GM23338 (cell line): ENCODE measurements around the gene ZNF664. TPM values are rescaled to one million over a fixed set of nuclear protein-coding genes. Genes with fewer than 3 reads are reported as not detected.

ENCODE experiments used
- ATAC-seq: fragments of 200-7000 bp; cut with Tn5 transposase; 3 replicates; pipeline ENCODE4 v1.9.1; 2020
- DNase-seq: peaks from one replicate; pipeline ENCODE4 v3.0.0-alpha.2; 2015; ENCODE audit warnings: low spot score
- H2AFZ ChIP-seq: fragments of 200-600 bp; sonication (generic); 2 replicates; pipeline ENCODE4 v1.8.0; 2016; ENCODE audit warnings: antibody characterized with exemption, mild to moderate bottlenecking, moderate library complexity
- H3F3A ChIP-seq: fragments of 200-600 bp; sonication (generic); replicated peaks from 2 replicates; pipeline ENCODE4 v1.8.0; 2017; ENCODE audit warnings: antibody characterized with exemption, mixed run types, low read depth
- H3K27ac ChIP-seq: fragments of 200-600 bp; sonication (generic); 2 replicates; pipeline ENCODE4 v1.6.1; 2016; ENCODE audit warnings: low read depth
- H3K27me3 ChIP-seq: fragments of 200-600 bp; sonication (generic); 2 replicates; pipeline ENCODE4 v1.8.0; 2016; ENCODE audit warnings: mild to moderate bottlenecking, mixed run types, moderate library complexity; ENCODE audit not compliant: insufficient read depth
- H3K36me3 ChIP-seq: fragments of 200-600 bp; sonication (generic); 2 replicates; pipeline ENCODE4 v1.8.0; 2016; ENCODE audit warnings: mild to moderate bottlenecking; ENCODE audit not compliant: insufficient read depth
- H3K4me1 ChIP-seq: fragments of 200-600 bp; sonication (generic); 2 replicates; pipeline ENCODE4 v1.8.0; 2016; ENCODE audit warnings: mild to moderate bottlenecking, moderate library complexity; ENCODE audit not compliant: insufficient read depth
- H3K4me2 ChIP-seq: fragments of 200-600 bp; sonication (generic); 2 replicates; pipeline ENCODE4 v1.7.1; 2017; ENCODE audit warnings: mixed run types
- H3K4me3 ChIP-seq: fragments of 200-600 bp; sonication (generic); 2 replicates; pipeline ENCODE4 v1.6.1; 2016; ENCODE audit warnings: mixed run types
- H3K79me2 ChIP-seq: fragments of 200-600 bp; sonication (generic); replicated peaks from 2 replicates; pipeline ENCODE4 v1.8.0; 2017; ENCODE audit warnings: mild to moderate bottlenecking; ENCODE audit not compliant: insufficient read depth
- H3K9me2 ChIP-seq: fragments of 200-600 bp; sonication (generic); 2 replicates; pipeline ENCODE4 v1.8.0; 2017; ENCODE audit not compliant: insufficient read depth
- H4K20me1 ChIP-seq: fragments of 200-600 bp; sonication (generic); replicated peaks from 2 replicates; pipeline ENCODE4 v1.8.0; 2017; ENCODE audit warnings: mild to moderate bottlenecking; ENCODE audit not compliant: insufficient read depth
- H3K27ac Mint-ChIP-seq: 2 replicates; pipeline ENCODE4 v1.8.0; 2020; ENCODE audit warnings: inconsistent platforms, mild to moderate bottlenecking, moderate library complexity, mixed read lengths
- H3K27me3 Mint-ChIP-seq: 3 replicates; pipeline ENCODE4 v1.8.0; 2022; ENCODE audit warnings: low read depth, mild to moderate bottlenecking, moderate library complexity, mixed read lengths, inconsistent platforms; ENCODE audit not compliant: insufficient read depth, poor library complexity
- H3K36me3 Mint-ChIP-seq: 3 replicates; pipeline ENCODE4 v1.8.0; 2021; ENCODE audit warnings: low read depth, mild to moderate bottlenecking, inconsistent platforms, moderate library complexity, mixed read lengths
- H3K4me1 Mint-ChIP-seq: 3 replicates; pipeline ENCODE4 v1.8.0; 2020; ENCODE audit warnings: mild to moderate bottlenecking, inconsistent platforms, mixed read lengths
- H3K4me3 Mint-ChIP-seq: 3 replicates; pipeline ENCODE4 v1.8.0; 2021; ENCODE audit warnings: moderate library complexity, mild to moderate bottlenecking, inconsistent platforms, mixed read lengths
- H3K9me3 Mint-ChIP-seq: 3 replicates; pipeline ENCODE4 v1.8.0; 2020; ENCODE audit warnings: moderate library complexity, mild to moderate bottlenecking, inconsistent platforms, mixed read lengths
- CTCF ChIP-seq, 2 experiments: fragments of 200-600 bp in 1 of 2; sonication (generic) in 1 of 2; conservative IDR thresholded peaks; 2 replicates each; pipeline versions ENCODE4 v1.5.1 to v1.6.1; 2016 to 2017; ENCODE audit warnings: antibody characterized with exemption in 2 of 2, low read depth in 2 of 2, mild to moderate bottlenecking in 2 of 2, moderate library complexity in 1 of 2
- EZH2 ChIP-seq: fragments of 200-600 bp; sonication (generic); IDR thresholded peaks from one replicate; pipeline ENCODE4 v1.8.0; 2017; ENCODE audit warnings: antibody characterized with exemption, mild to moderate bottlenecking, low read depth; ENCODE audit not compliant: unreplicated experiment
- EZH2phosphoT487 ChIP-seq: fragments of 200-600 bp; sonication (generic); IDR thresholded peaks from one replicate; pipeline ENCODE4 v1.8.1; 2018; ENCODE audit warnings: antibody characterized with exemption; ENCODE audit not compliant: unreplicated experiment
- JUNB ChIP-seq: IDR thresholded peaks from one replicate; pipeline ENCODE4 v1.6.1; 2016; ENCODE audit warnings: antibody characterized with exemption; ENCODE audit not compliant: unreplicated experiment
- NANOG ChIP-seq: IDR thresholded peaks from 2 replicates; pipeline ENCODE4 v1.6.1; 2016; ENCODE audit warnings: antibody characterized with exemption, borderline replicate concordance
- POLR2AphosphoS5 ChIP-seq: IDR thresholded peaks from 2 replicates; pipeline ENCODE4 v1.6.1; 2016; ENCODE audit warnings: antibody characterized with exemption, low read depth
- REST ChIP-seq: IDR thresholded peaks from one replicate; pipeline ENCODE4 v1.6.1; 2018; ENCODE audit warnings: antibody characterized with exemption; ENCODE audit not compliant: unreplicated experiment
- STAT1 ChIP-seq: IDR thresholded peaks from one replicate; pipeline ENCODE4 v1.6.1; 2016; ENCODE audit warnings: antibody characterized with exemption; ENCODE audit not compliant: unreplicated experiment
- ZNF114 ChIP-seq: fragments of 250-450 bp; sonication (Bioruptor Pico); IDR thresholded peaks from 2 replicates; pipeline ENCODE4 v1.5.0; 2020; ENCODE audit warnings: mild to moderate bottlenecking, moderate library complexity
- ZNF331 ChIP-seq: fragments of 250-450 bp; sonication (Bioruptor Pico); IDR thresholded peaks from 2 replicates; pipeline ENCODE4 v1.5.0; 2020; ENCODE audit warnings: low read depth, mild to moderate bottlenecking, moderate library complexity
- polyA plus RNA-seq: library from polyadenylated mRNA; unstranded; fragments of >200 nt; fragmentation: Nextera tagmentation; extraction: Ambion mirVana; gene quantifications from 2 replicates; pipeline ENCODE4 v1.2.1, GENCODE V29; 2016
- total RNA-seq: library from RNA; depleted of rRNA; stranded (reverse); fragments of >200 nt; shearing (Covaris generic); gene quantifications from 2 replicates; pipeline ENCODE4 v1.2.3, GENCODE V29; 2014
- TF ChIP-seq, protein P1 (sequence below): fragments of 250-450 bp; sonication (Bioruptor Pico); IDR thresholded peaks from 2 replicates; pipeline ENCODE4 v1.5.0; 2020; ENCODE audit warnings: mild to moderate bottlenecking, moderate library complexity

The ZNF664 gene
- total and polyA plus RNA-seq, 2 experiments from 2014 or later, result 8.1 to 35.2 TPM

- no peak for TF ChIP-seq CTCF (conservative IDR thresholded peaks at IDR 0.05; ENCODE audit: low read depth in 2 of 2)
- TF ChIP-seq ZNF331 (CRISPR knock-in tag), result no peak
- no peak for TF ChIP-seq EZH2phosphoT487
- TF ChIP-seq EZH2, result no peak
- no peak for TF ChIP-seq NANOG
- no peak for TF ChIP-seq ZNF114 (CRISPR knock-in tag)
- no peak for TF ChIP-seq STAT1
- TF ChIP-seq, protein P1, sequence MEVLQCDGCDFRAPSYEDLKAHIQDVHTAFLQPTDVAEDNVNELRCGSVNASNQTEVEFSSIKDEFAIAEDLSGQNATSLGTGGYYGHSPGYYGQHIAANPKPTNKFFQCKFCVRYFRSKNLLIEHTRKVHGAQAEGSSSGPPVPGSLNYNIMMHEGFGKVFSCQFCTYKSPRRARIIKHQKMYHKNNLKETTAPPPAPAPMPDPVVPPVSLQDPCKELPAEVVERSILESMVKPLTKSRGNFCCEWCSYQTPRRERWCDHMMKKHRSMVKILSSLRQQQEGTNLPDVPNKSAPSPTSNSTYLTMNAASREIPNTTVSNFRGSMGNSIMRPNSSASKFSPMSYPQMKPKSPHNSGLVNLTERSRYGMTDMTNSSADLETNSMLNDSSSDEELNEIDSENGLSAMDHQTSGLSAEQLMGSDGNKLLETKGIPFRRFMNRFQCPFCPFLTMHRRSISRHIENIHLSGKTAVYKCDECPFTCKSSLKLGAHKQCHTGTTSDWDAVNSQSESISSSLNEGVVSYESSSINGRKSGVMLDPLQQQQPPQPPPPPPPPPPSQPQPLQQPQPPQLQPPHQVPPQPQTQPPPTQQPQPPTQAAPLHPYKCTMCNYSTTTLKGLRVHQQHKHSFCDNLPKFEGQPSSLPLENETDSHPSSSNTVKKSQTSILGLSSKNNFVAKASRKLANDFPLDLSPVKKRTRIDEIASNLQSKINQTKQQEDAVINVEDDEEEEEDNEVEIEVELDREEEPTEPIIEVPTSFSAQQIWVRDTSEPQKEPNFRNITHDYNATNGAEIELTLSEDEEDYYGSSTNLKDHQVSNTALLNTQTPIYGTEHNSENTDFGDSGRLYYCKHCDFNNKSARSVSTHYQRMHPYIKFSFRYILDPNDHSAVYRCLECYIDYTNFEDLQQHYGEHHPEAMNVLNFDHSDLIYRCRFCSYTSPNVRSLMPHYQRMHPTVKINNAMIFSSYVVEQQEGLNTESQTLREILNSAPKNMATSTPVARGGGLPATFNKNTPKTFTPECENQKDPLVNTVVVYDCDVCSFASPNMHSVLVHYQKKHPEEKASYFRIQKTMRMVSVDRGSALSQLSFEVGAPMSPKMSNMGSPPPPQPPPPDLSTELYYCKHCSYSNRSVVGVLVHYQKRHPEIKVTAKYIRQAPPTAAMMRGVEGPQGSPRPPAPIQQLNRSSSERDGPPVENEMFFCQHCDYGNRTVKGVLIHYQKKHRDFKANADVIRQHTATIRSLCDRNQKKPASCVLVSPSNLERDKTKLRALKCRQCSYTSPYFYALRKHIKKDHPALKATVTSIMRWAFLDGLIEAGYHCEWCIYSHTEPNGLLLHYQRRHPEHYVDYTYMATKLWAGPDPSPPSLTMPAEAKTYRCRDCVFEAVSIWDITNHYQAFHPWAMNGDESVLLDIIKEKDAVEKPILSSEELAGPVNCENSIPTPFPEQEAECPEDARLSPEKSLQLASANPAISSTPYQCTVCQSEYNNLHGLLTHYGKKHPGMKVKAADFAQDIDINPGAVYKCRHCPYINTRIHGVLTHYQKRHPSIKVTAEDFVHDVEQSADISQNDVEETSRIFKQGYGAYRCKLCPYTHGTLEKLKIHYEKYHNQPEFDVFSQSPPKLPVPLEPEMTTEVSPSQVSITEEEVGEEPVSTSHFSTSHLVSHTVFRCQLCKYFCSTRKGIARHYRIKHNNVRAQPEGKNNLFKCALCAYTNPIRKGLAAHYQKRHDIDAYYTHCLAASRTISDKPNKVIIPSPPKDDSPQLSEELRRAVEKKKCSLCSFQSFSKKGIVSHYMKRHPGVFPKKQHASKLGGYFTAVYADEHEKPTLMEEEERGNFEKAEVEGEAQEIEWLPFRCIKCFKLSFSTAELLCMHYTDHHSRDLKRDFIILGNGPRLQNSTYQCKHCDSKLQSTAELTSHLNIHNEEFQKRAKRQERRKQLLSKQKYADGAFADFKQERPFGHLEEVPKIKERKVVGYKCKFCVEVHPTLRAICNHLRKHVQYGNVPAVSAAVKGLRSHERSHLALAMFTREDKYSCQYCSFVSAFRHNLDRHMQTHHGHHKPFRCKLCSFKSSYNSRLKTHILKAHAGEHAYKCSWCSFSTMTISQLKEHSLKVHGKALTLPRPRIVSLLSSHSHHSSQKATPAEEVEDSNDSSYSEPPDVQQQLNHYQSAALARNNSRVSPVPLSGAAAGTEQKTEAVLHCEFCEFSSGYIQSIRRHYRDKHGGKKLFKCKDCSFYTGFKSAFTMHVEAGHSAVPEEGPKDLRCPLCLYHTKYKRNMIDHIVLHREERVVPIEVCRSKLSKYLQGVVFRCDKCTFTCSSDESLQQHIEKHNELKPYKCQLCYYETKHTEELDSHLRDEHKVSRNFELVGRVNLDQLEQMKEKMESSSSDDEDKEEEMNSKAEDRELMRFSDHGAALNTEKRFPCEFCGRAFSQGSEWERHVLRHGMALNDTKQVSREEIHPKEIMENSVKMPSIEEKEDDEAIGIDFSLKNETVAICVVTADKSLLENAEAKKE, result no peak
These were observed 67.7 kb downstream of the ZNF664 start (continued) for GRCh38 chr12:124040737-124041136.

DNA sequence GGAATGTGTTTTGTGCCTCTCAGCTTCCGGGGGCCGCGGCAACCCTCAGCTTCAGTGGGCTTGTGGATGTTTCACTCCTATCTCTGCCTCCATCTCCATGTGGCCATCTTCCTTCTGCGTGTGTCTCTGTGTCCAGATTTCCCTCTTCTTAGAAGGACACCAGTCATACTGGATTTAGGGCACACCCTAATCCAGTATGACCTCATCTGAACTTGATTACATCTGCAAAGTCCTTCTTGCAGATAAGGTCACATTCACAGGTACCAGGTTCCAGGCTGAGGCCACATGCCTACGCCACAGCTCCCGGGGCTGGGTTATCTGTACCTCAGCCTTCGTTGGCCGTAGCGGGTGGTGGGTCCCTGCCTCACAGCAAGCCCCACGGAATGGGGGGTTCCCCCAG, 68.9 kb downstream of the ZNF664 start:
- H2AFZ ChIP-seq, result no peak overlapping the region
- Mint-ChIP-seq H3K4me1 (peaks cover 19% of the 10 kb centered on the region), H3K27ac (no peak overlapping the region), H3K9me3 (peaks cover 6% of the 10 kb centered on the region), H3K27me3 (peaks cover 7% of the 10 kb centered on the region), H3K4me3 (no peak overlapping the region), H3K36me3 (peaks cover 9% of the 10 kb centered on the region)
- H4K20me1 ChIP-seq, result no peaks in the 10 kb centered on the region
- no peaks in the 10 kb centered on the region for H3K27me3 ChIP-seq
- no peaks in the 10 kb centered on the region for H3K79me2 ChIP-seq
- H3F3A ChIP-seq, result 0 out of 2 replicates have a peak, but pooled peaks cover 3% of the 10 kb centered on the region
- no peak overlapping the region for H3K4me2 ChIP-seq
- H3K4me3 ChIP-seq, result no peak overlapping the region
- ATAC-seq (no peak), DNase-seq (no peak)
- no peaks in the 10 kb centered on the region for H3K36me3 ChIP-seq
- no peaks in the 10 kb centered on the region for H3K9me2 ChIP-seq
- H3K27ac ChIP-seq, result no peak overlapping the region
- H3K4me1 ChIP-seq, result 0 out of 2 replicates have a peak, but pooled peaks cover 10% of the 10 kb centered on the region
- TF ChIP-seq EZH2 (no peak), REST (no peak), JUNB (no peak), EZH2phosphoT487 (no peak), POLR2AphosphoS5 (no peak), STAT1 (no peak), CTCF (conservative IDR thresholded peaks at IDR 0.05; ENCODE audit: low read depth in 2 of 2) (no peak), ZNF114 (CRISPR knock-in tag) (no peak)
